Measurements from ENCODE around the gene COL4A2.

GRCh38 chr13:110535526-110535925 is 228.4 kb downstream of the COL4A2 start:
- no peak for TF ChIP-seq EZH2phosphoT487 (IDR thresholded peaks at IDR 0.05; ENCODE audit: insufficient read depth, low read depth)
- no peak for TF ChIP-seq EZH2 (IDR thresholded peaks at IDR 0.05; ENCODE audit: insufficient read depth, poor library complexity, severe bottlenecking)
